ENCODE results near the gene GCLC.

GCLC gene

GRCh38 chr6:53544470-53545308, at the start of gene GCLC:
TSS of gene GCLC (minus strand) at chr6:53545101. CDS start at chr6:53544645, 456 bp downstream.
- no peak for FAIRE-seq

GRCh38 chr6:53594596-53594995, 49.7 kb upstream of the GCLC start:
- DNase-seq (ENCODE audit: insufficient read length, low spot score): no peak
- no peak for FAIRE-seq
- TF ChIP-seq CTCF (IDR thresholded peaks at IDR 0.05; ENCODE audit: insufficient read depth, missing control alignments): no peak

More at GRCh38 chr6:53544470-53545308, at the start of gene GCLC:
- DNase-seq (ENCODE audit: insufficient read length, low spot score): peak; percentile 88
- peak; percentile 49 for TF ChIP-seq CTCF (IDR thresholded peaks at IDR 0.05; ENCODE audit: insufficient read depth, missing control alignments)

GRCh38 chr6:53593001-53593488, 48.1 kb upstream of the GCLC start:
- FAIRE-seq (no peak), DNase-seq (ENCODE audit: insufficient read length, low spot score) (no peak)
- TF ChIP-seq CTCF (IDR thresholded peaks at IDR 0.05; ENCODE audit: insufficient read depth, missing control alignments): no peak

GRCh38 chr6:53591873-53592272, 47.0 kb upstream of the GCLC start:
- FAIRE-seq (no peak), DNase-seq (ENCODE audit: insufficient read length, low spot score) (no peak)
- TF ChIP-seq CTCF (IDR thresholded peaks at IDR 0.05; ENCODE audit: insufficient read depth, missing control alignments): no peak

GRCh38 chr6:53588816-53589509, 44.1 kb upstream of the GCLC start:
- no peak for TF ChIP-seq CTCF (IDR thresholded peaks at IDR 0.05; ENCODE audit: insufficient read depth, missing control alignments)
- no peak for FAIRE-seq
- DNase-seq (ENCODE audit: insufficient read length, low spot score): no peak

GRCh38 chr6:53587291-53587690, 42.4 kb upstream of the GCLC start:
- DNase-seq (ENCODE audit: insufficient read length, low spot score) (no peak), FAIRE-seq (no peak)
- TF ChIP-seq CTCF (IDR thresholded peaks at IDR 0.05; ENCODE audit: insufficient read depth, missing control alignments): no peak

All from D721Med (cell line).